ENCODE results near the gene CORO6. TPM values are rescaled to one million over a fixed set of nuclear protein-coding genes. Genes with fewer than 3 reads are reported as not detected.

The CORO6 gene
- total and polyA plus RNA-seq, 2 of the 13 experiments (the other 11 are each of a cell fraction or from before 2014, with no cell fraction given) = 0.42 to 0.82 TPM

GRCh38 chr17:29589524-29590410 is 32.9 kb downstream of the CORO6 start, which contains the start of gene GIT1 (continued):
- TF ChIP-seq ZNF609 (CRISPR knock-in tag; IDR thresholded peaks at IDR 0.05; ENCODE audit: borderline replicate concordance) = 0 out of 2 replicates have a peak, but pooled peaks have one; percentile 18
- TF ChIP-seq ZFP62 (CRISPR knock-in tag; IDR thresholded peaks at IDR 0.05) = no peak
- no peak for TF ChIP-seq POGZ (CRISPR knock-in tag; IDR thresholded peaks at IDR 0.05)
- no peak for TF ChIP-seq ELF4 (CRISPR knock-in tag; IDR thresholded peaks at IDR 0.05; ENCODE audit: borderline replicate concordance)
- TF ChIP-seq POLR2AphosphoS5 (IDR thresholded peaks at IDR 0.05; ENCODE audit: low read depth, low read length) = no peak
- TF ChIP-seq HIVEP1 (CRISPR knock-in tag; IDR thresholded peaks at IDR 0.05) = no peak
- TF ChIP-seq PHF5A (CRISPR knock-in tag; IDR thresholded peaks at IDR 0.05; ENCODE audit: low read depth, unreplicated experiment) = peak; percentile 25
- peak; percentile 79 for TF ChIP-seq HNRNPLL (IDR thresholded peaks at IDR 0.05; ENCODE audit: low read depth, low read length, poor library complexity, severe bottlenecking)
- TF ChIP-seq PRMT3 (CRISPR knock-in tag; IDR thresholded peaks at IDR 0.05; ENCODE audit: borderline replicate concordance, low read depth) = no peak
- TF ChIP-seq ZNF577 (CRISPR knock-in tag; IDR thresholded peaks at IDR 0.05; ENCODE audit: borderline replicate concordance, low read depth) = no peak
- TF ChIP-seq RFXAP (CRISPR knock-in tag; IDR thresholded peaks at IDR 0.05; ENCODE audit: borderline replicate concordance) = no peak
- TF ChIP-seq ZNF543 (CRISPR knock-in tag; IDR thresholded peaks at IDR 0.05) = no peak; the same call in 1 of the 2 replicates
- no peak for TF ChIP-seq RORA (CRISPR knock-in tag; IDR thresholded peaks at IDR 0.05)
- TF ChIP-seq REPIN1 (CRISPR knock-in tag; IDR thresholded peaks at IDR 0.05; ENCODE audit: borderline replicate concordance, low read depth) = no peak
- no peak for TF ChIP-seq KDM5A (IDR thresholded peaks at IDR 0.05; ENCODE audit: borderline replicate concordance, low read length)
- no peak for TF ChIP-seq SP1 (IDR thresholded peaks at IDR 0.05)
- TF ChIP-seq SP1 (CRISPR knock-in tag; IDR thresholded peaks at IDR 0.05) = peak; percentile 24; the same call in 1 of the 2 replicates
- no peak for TF ChIP-seq SMAD9 (CRISPR knock-in tag; IDR thresholded peaks at IDR 0.05)
- TF ChIP-seq ZNF260 (CRISPR knock-in tag; IDR thresholded peaks at IDR 0.05; ENCODE audit: borderline replicate concordance, low read depth) = no peak
- no peak for TF ChIP-seq NFYC (CRISPR knock-in tag; IDR thresholded peaks at IDR 0.05)
- TF ChIP-seq POLR2A (IDR thresholded peaks at IDR 0.05; ENCODE audit: insufficient read depth in 1 of 2, low read depth in 2 of 2, low read length in 2 of 2) = peak in 1 of 2 experiments; percentile 57; a peak in 1 of 4 replicates
- no peak for TF ChIP-seq SIN3B (IDR thresholded peaks at IDR 0.05; ENCODE audit: low read length)
- TF ChIP-seq ZNF589 (CRISPR knock-in tag; conservative IDR thresholded peaks at IDR 0.05) = no peak
- TF ChIP-seq EP300 (IDR thresholded peaks at IDR 0.05; ENCODE audit: low read depth in 2 of 2, low read length in 2 of 2) = no peak
- TF ChIP-seq EP300 (CRISPR knock-in tag; IDR thresholded peaks at IDR 0.05; ENCODE audit: borderline replicate concordance) = no peak
- TF ChIP-seq AHR (CRISPR knock-in tag; IDR thresholded peaks at IDR 0.05) = no peak
- TF ChIP-seq ZFP82 (CRISPR knock-in tag; IDR thresholded peaks at IDR 0.05; ENCODE audit: borderline replicate concordance) = no peak
- no peak for TF ChIP-seq ZNF891 (CRISPR knock-in tag; IDR thresholded peaks at IDR 0.05)
